CD4-positive, alpha-beta T cell treated with Interleukin-12 subunit alpha and Interleukin-12 subunit beta, for 1 hour (primary cell): ENCODE measurements around the gene ERI3.
A peak's percentile ranks its signal among the peaks of the same experiment; 100 is the strongest.
"Not testable (repeated sequence)": the region's sequence is repeated elsewhere in the genome, so short reads cannot be mapped to it uniquely, and the experiment has no call there.

Experiments used
- DNase-seq: peaks from one replicate; pipeline ENCODE4 v3.0.0-alpha.2; 2020

The ERI3 gene

DNA sequence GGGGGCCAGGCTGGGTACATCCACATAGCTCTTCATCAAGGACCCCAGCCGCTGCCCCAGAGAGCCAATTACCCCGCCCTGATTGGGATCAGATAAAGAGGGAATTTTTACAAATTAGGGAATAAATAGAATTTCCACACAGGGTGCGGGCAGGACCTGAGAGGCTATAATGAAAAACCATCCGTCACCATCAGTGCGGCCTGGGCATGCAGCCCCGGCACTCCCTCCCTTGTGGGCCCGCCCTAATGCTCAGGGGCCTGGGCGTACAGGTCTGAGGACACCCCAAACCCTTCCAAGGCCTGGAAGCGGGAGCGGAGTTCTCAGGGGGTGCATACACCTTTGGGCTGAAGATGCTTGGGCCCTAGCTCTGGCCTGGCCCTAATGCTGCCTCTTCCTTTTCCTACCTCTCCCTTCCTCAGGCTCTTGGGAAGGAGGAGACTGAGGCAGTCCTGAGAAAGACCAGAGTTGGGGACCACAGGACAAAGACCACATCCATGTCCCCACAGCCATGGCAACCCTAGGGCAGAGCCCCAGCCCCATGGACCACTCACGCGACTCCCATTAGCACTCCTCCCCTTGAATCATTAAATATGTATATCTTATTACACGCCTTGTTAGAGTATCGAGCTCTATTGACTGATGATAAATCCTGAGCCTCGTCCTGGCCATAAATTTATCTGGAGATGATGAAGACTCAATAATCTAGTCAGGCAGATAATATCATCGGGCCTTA is 125.5 kb downstream of the ERI3 start:
- DNase-seq: no peak

DNA sequence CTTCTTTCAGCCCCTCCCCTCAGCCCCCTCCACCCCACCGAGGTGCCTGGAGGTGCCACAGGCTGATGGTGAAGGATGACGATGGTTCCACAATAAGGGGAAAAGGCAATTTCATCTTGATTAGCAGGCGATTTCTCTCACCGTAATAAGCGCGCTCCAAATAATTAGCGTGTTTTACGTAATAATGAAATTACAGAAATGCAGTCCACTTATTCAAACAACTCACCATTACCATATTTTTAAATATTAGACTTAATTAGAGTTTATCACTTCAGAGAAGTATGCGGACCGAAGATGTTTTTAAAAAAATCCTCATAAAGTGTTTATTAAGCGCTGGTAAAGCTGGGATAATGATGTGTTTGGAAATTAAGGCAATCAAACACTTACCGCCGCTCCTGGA is 126.8 kb downstream of the ERI3 start:
- DNase-seq: no peak

DNA sequence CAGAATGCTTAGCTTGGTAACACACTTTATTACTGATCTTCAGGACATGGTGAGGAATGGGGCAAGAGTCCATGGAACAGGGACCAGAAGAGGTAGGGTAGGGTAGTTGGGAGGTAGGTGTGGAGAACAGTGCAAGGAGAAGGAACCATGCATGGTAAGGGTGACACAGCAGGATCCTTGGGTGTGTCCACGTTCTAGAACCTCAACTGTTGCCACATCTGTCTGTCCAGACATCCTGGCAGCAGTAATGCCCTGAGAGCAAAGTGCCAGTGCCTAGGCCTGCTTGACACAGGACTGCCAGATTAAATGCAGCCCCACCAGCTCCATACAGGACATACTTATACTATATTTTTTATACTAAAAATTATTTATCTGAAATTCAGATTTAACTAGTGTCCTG is 127.8 kb downstream of the ERI3 start:
- DNase-seq: no peak

DNA sequence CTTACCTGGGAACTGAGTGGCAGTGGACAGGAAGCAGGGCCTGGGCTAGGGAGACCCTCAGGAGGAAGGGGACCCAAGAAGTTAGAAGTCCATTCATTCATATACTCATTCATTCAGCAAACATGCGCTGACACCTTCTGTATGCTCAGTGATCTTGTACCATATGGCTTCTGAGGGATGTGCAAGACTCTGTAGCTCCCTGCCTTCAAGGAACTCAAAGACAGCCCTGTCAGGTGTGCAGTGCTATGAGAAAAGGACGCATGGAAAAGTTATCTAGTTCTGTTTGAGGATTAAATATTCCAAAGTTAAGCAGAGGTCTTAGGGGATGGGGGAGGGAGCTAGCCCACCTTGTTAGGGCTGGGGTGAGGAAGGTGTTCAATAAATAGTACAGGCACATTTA is 129.3 kb downstream of the ERI3 start:
- no peak for DNase-seq

DNA sequence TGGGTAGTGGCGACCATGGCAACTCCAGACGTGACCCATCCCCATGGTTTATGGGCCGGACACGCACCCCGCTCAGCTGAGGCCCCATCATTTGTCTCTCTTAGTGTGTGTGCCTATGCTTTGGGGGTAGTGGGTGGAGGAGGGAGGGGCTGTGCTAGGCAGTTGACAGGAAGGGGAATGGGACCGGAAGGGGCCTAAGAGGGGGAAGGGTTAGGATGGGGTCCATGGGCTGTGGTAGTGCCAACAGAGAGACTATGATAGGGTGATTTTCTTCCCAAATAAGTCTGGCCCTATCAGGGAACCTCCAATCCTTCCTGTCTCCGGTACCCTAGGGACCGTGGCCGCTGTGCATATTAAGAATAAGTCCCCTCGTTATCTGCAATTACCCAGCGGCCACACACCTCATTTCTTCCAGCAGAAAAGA is 131.9 kb downstream of the ERI3 start:
- no peak for DNase-seq

DNA sequence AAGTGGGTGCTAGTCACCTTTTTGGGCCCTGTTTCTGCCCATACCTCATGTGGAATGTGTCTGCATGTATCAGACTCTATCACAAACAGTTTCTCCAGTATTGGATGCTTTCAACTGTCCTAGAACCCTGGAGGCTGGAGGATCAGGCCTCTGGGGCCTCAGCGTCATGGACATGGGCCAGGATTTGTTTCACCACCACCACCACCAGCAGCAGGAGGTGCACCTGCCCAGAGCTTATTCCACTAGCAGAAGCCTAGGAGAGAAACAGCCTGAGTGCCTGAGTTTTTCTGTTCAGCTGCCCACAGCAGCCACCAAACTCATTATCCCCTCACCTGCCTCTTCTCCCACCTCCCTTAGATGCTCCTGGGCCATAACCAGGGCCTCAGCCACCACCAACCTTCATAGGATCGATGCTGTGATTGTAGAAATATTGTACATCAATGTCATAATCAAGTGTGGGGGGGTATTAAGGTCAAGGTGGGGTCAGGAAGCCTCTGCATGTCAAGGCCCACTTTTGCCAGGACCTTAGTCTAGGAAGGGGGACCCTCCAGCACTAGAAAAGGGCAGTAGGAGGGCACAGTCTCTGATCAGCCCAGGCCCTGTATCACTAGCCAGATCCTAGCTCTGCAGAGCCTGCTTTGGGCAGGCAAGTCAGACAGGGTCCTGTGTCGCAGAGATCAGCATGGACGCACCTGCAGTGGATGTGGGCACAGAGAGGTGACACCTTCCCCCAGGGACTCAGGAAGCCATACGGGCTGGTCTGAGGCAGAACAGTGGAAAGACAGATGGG is 132.5 kb downstream of the ERI3 start:
- DNase-seq: no peak

DNA sequence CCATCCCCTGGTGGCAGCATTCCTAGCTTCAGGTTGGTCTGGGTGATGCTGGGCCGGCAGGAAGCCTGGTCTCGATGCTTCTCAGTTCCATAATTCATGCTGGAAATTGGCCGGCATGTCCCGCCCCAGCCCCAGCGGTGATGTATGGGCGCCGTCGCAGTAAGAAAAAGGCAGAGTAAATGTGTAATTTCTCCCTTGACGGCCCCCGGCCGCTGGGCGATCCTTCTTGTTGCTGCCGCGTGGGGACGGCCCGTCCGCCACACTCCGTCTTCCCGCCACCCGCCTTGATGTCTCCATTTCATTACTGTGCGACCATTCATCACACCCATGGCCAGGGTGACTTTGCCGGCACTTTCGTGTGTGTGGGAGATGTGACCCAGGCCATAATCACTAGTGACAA is 133.3 kb downstream of the ERI3 start:
- DNase-seq: no peak

DNA sequence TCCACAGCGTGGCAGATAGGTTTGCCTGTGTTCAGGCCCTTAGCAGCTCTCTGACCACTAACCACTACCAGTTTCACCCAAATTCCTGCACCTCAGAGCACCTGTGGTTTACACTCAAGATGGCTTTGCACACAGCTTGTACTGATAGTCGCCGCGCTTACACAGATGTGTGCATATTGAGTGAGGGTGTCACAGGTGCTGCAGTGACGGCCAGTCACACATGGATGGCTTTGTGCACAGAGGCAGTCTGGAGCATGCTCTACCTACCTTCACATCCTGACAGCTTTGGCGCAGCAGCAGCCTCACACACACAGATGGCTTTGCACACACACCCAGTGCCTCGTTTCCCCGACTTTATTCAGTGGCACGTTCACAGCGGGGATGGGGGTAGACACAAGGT is 134.3 kb downstream of the ERI3 start:
- DNase-seq: no peak

DNA sequence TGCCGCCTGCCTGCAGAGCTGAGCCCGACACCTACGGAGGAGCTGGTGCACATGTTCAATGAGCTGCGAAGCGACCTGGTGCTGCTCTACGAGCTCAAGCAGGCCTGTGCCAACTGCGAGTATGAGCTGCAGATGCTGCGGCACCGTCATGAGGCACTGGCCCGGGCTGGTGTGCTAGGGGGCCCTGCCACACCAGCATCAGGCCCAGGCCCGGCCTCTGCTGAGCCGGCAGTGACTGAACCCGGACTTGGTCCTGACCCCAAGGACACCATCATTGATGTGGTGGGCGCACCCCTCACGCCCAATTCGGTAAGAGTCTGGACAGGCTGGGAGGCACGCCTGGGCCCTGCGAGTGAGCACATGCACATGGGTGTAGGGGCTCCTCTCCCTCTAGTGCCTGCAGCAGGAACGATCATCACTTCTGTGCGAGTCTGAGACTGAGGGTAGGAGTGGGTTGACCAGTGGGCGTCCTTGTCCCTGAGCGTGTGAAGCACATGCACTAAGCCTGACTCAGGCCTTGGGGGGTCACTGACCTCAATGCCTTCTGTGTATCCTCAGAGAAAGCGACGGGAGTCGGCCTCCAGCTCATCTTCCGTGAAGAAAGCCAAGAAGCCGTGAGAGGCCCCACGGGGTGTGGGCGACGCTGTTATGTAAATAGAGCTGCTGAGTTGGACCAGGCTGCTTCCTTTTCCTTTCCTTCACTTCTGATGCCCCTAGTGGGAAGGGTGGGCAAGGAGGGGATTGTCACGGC is 134.9 kb downstream of the ERI3 start:
- DNase-seq: no peak

DNA sequence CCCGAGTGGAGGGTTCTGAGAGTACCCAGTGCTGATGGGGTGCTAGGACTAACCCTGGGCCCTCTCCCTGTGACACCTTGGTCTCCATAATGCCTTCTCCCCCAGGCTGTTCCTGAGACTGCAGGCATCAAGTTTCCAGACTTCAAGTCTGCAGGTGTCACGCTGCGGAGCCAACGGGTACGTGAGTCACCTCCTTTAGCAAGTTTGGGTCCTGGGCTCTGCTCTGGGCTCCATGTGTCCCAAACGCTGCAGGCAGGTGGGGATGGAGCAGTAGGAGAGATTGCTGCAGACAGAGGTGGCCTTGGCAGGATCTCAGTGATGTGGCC is 135.8 kb downstream of the ERI3 start:
- DNase-seq: no peak

DNA sequence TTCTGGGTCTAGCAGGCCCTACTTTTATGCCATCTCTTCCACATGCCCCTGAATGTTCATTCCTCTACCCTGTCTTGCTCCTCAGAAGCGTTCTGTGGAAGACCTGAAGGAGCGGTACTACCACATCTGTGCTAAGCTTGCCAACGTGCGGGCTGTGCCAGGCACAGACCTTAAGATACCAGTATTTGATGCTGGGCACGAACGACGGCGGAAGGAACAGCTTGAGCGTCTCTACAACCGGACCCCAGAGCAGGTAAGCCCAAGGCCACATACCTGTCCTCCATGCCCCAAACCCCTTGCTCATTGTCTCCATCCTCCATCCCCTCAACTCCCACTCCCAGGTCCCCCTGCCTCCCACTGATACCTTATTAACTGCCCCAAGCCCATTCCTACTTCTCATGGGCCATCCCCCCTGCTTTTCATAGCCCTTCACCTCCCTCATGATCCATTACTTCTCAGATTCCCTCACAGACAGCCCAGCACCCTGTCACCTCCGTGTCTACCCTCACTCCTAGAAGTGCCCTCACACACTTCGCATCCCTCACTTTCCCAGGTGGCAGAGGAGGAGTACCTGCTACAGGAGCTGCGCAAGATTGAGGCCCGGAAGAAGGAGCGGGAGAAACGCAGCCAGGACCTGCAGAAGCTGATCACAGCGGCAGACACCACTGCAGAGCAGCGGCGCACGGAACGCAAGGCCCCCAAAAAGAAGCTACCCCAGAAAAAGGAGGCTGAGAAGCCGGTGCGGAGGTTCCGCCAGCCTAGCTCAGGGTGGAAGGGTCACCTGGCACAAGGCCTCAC is 136.4 kb downstream of the ERI3 start:
- no peak for DNase-seq

DNA sequence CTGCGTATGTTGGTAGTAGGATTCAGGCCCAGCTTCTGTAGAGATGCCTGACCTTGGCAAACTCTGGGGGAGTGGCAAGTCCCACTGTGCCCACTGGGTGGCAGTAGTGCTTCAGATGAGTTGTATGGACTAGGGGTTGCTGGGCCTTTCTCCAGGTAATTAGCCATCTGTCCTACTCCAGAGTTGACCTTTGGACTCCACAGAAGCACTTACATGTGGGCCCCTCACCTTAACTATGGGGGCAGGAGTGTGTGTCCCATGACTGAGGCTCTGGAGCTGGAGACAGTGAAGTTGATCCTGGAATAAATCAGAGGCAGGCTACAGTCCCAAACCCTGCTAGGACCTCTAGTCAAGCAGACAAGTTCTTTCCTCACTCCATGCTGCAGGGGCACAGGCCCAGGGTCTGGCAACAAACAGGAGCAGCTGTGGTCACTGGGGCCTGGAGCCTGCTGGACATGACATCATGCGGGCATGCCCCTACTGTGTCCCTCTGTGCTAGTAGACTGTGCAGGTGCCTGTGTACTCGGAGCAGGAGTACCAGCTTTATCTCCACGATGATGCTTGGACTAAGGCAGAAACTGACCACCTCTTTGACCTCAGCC is 137.1 kb downstream of the ERI3 start:
- DNase-seq: peak; percentile 68

DNA sequence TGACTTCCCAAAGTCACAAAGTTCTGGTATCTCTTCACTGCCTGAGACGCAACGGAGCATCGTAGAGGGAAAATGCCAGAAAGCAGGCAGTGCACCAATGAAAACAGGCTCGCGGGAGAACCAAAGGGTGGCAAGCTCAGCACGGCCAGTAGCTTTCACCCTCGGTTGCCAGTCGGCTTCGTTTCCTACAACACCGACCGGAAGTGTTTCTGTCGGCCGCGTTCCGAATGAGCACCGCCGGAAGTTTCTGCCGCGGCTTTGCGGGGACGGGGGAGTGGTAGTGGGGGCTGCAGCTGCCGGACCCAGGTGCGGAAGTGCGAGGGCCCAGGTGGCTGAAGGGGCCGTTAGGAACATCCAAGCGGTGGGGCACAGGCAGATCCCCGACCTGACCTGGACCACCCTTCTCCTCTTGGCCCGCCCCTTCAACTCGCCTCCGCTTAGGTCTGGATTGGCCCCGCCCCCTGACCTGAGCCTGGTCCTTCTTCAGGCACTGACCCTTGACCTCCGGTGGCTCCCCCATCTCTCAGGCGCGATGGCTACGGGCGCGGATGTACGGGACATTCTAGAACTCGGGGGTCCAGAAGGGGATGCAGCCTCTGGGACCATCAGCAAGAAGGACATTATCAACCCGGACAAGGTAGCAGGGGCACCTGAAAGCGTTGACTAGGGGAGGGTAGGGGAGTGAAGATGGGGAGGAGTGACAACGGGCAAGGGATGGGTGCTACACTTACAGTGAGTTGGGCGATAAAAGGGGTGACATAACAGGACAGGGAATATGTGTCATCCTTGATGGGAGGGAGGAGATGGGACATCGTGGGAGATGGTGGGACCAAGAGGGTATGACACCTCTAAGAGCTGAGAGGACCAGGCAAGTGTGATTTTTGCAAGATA is 141.6 kb downstream of the ERI3 start, which contains the start of gene DMAP1:
Gene DMAP1 (plus strand): TSS at position 250 of the 891 bp plus-strand sequence. CDS start 283 bp downstream, at position 533.
- peak; percentile 89 for DNase-seq

DNA sequence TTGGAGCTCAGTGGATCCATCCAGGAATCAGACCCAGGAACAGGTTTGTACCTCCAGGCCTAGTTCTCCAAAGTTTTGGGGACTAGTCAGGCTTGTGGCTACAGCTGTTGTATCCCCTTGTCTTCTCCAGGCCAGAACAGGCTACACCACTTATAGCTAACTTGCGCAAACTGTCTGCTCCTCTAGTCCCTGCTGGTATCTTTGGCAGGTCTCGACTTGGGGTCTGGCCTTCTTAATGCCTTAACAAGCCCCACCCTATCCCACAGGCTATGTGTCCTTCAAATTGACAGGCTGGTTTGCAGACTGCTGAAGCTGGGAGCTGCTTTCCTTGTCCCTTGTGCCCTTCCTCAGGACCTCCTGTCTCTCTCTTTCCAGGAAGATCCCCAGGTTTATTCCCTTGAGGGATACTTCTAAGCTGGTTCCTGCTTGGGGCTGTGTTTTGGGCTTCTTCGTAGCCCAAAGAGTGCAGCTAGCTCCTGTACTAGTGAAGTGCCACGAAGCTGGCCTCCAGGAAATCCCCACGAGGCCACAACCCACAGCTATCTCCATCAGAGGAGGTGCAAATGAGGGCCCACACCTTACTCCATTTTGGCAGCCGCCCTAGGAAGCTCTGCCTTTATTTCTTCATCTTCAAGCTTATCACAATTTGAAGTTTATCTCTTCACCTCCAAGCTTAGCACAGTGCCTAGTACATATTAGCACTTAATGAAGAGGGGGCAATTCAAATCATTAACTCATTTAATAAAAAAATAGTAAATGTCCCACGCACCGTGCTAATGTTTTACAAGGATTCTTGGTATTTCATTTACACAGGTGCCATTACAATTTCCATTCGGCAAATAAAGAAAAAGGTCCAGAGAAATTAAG is 142.5 kb downstream of the ERI3 start:
- peak; percentile 61 for DNase-seq

DNA sequence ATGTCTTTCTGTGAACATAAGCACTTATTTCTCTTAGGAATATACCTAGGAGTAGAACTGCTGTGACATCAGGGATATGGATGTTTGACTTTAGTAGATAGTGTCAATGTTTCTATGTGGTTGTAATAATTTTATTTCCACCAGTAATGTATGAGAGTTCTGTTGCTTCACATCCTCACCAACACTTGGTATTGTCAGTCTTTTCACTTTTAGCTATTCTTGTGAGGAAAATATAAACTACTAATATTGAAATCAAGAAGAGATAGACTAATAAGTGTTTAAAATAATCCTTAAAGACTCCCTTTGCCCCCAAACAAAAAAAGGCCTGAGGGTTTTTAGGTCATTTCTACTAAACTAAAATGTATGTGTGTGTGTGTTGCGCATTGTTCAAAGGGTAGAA is 144.5 kb downstream of the ERI3 start:
- no peak for DNase-seq

DNA sequence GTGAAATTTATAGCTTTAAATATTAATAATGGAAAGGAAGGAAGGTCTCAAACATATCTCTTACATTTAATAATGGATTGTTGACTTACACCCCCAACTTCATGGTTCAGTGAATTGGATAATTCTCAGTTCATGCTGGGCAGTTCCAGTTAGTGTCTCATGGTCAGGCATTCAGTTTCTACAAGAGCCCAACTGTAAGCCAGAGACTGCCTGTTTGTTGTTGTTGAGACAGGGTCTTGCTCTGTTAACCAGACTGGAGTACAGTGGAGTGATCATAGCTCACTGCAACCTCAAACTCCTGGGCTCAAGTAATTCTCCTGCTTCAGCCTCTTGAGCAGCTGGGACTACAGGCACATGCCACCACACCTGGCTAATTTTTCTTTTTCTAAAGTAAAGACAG is 146.8 kb downstream of the ERI3 start:
- DNase-seq: no peak

DNA sequence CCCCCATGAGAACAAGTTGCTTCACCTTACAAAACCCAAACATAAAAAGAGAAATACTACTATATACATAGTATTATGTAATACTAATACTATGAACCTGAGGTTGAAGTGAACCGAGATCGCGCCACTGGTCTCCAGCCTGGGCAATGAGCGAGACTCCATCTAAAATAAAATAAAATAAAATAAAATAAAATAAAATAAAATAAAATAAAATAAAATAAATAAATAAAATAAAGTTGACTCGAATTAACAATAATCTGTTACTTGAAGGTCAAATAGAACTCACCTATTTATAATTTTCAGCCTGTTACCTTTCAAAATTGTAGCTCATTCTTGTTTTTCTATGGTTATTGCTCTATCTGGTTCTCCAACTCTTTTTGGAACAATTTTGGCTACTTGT is 148.5 kb downstream of the ERI3 start:
- not testable (repeated sequence) for DNase-seq

DNA sequence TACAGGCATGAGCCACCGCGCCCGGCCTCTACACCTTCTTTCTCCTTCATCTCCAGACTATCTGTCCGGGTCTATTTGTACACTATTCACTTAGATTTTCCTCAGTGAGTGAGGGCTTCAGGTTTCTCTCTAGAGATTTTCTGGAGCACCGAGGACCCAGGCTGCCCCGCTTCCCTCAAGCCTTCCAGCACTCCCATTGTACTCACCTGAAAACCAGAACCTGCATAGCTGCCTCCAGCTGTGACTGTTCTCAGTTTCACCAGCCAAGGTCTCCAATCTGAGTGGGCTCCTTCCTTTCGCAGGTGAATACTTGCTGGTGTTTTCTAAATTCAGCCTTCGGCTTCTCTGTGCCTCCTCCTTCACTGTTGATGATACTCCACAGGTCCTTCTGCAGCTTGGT is 154.7 kb downstream of the ERI3 start:
- no peak for DNase-seq

DNA sequence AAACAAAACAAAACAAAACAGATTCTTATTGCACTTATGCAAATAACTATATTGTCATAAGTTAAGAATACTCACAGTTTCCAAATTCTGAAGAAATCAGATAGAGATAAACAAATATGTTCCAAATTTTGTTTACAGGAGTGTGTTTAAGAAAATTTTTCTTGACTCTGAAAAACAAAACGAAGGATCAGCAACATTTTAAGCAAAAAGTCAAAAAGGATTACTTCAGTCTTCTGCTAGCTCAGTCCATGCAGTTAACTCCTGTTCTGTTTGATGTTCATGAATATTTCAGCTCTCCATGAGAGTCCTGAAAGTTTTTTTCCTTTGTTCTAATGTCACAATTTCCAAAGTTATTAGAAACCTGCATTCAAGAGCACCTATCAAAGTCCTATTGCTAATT is 180.4 kb downstream of the ERI3 start:
- DNase-seq: no peak
